HG03280 (cell line): Measurements from ENCODE around the gene NPLOC4.
A peak's percentile ranks its signal among the peaks of the same experiment; 100 is the strongest.

Experiments
- ATAC-seq: cut with Tn5 transposase; IDR thresholded peaks from one replicate; pipeline ENCODE4 v1.9.1; 2021; ENCODE audit warnings: mild to moderate bottlenecking, moderate library complexity; ENCODE audit not compliant: unreplicated experiment

The NPLOC4 gene

DNA sequence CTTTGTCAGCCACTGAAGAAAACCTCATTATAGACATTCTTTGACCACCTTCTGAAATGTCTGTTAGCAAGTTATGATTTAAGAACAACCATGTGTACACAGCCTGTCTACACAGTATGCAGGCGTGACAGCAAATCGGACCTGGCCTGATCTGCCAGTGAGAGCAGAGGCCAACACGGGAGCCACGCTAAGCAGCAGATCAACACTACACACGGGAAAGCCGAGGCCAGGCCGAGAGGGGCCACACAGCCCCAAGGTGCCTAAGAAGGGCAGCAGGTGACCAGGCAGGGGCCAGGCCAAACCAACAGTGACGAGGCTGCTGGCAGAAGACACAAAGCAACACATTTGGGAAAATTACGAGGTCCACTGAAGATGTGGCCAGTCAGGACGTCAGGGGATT, 68.5 kb downstream of the NPLOC4 start:
- ATAC-seq, result no peak

DNA sequence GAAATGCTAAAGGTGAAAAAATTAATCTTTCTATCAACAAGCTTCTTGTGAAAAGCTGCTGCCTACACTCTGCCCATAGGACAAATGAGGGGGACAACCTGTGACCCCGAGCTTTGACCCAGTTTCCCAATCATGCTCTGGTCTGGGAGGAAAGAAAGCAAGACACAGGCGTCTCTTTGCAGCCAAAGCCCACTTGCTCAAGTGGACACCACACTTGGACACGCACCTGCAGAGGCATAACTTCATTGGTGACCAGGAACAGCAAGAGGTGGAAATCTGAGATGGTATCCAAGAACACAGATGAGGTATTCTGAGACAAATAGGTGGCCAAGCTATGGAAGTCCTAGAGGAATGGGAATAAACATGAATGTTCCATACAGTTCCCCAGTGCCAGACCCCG, 69.7 kb downstream of the NPLOC4 start:
- no peak for ATAC-seq

DNA sequence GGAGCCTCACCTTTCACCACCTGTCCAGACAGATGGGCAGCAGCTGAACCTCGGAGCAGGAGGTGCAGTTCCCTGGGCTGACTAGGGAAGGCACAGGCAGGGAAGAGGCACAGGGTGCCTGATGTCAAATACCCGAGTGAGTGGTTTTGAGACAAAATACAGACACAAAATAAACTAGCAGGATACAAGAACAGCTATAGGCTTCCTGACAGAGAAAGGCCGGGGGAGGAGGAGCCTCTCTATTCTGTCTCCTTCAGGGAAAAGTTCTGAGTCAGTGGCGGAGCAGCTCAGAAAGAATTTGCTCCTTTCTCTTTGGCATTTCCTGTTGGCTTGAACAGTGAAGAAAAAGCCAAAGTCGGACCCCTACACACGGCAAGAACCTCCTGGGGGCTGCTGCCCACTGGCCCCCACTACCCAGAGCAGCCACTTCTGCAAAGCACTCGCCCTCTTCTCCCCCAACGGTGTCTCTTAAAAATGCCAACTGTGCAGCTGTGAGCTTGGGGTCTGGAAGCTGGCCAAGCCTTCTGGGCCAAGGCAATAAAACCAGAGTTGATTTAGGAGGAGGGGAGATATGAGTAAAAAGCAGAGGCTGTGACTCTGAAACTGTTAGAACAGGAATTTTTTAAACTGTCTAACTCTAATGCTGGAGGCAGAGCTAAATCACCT, 70.3 kb downstream of the NPLOC4 start:
- ATAC-seq, result no peak

DNA sequence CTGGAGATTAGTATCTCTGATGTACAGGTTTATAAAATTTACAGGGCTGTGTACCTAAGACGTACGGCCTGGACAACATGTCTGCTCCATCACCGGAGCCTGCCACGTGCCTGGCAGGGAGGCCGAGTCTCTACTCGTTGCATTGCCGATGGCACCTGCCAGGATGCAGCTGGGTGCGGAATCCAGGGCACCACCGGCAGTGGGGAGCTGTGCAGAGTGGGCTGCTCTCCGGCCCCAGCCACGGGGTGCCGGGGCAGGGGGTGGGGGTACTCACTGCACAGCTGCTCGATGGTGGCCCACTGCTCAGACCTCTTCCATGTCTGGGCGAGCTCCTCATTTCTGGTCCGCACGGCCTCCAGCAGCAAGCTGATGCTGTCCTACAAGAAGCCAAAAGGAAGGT, 71.7 kb downstream of the NPLOC4 start:
- no peak for ATAC-seq

DNA sequence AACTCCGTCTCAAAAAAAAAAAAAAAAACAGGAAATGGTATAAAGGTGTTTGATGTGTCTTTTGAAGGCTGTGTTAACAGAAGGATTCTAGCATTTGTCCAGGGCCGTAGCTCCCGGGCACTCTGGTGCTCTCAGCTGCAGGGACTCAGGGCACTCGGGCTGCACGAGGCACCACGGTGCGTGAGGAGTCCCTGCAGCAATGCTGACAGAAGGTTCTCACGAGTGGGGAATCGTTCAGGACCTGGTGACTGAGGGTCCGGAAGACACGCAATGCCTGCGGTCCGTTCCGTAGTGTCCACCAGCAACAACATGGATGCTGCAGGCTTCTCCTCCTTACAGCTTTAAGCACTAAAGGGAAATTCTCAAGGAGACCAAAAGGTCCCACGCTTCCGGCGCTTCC, 72.1 kb downstream of the NPLOC4 start:
- no peak for ATAC-seq

DNA sequence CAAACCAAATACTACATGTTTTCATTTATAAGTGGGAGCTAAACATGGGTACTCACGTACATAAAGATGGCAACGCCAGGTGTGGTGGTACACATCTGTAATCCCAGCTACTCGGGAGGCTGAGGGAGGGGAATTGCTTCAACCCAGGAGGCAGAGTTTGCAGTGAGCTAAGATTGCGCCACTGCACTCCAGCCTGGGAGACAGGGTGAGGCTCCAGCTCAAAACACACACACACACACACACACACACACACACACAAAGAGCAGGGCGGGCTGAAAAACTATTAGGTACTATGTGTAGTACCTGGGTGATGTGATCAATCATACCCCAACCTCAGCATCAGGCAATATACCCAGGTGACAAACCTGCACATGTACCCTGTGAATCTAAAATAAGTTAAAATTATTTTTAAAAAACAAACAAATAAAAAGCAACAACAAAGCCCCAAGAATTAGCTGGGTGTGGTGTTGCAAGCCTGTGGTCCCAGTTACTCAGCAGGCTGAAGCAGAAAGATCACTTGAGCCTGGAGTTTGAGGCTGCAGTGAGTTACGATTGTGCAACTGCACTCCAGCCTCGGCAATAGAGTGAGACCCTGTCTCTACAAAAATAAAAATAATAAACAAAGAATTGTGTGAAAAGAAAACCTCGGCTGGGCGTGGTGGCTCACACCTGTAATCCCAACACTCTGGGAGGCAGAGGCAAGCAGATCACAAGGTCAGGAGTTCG, 72.9 kb downstream of the NPLOC4 start:
- no peak for ATAC-seq

DNA sequence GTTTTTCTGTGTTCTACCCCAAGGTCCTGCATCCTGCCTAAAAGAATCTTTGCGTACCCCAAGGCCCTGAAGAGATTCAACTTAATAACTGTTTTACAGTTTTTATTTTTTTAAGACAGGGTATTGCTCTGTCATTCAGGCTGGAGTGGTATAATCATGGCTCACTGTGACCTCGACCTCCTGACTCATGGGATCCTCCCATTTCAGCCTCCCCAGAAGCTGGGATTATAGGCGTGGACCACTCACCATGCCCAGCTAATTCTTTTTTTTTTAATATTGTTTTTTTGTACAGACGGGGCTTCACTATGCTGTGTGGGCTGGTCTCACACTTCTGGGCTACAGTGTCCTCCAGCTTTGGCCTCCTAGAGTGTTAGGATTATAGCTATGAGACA, 75.4 kb downstream of the NPLOC4 start:
- ATAC-seq, result no peak

DNA sequence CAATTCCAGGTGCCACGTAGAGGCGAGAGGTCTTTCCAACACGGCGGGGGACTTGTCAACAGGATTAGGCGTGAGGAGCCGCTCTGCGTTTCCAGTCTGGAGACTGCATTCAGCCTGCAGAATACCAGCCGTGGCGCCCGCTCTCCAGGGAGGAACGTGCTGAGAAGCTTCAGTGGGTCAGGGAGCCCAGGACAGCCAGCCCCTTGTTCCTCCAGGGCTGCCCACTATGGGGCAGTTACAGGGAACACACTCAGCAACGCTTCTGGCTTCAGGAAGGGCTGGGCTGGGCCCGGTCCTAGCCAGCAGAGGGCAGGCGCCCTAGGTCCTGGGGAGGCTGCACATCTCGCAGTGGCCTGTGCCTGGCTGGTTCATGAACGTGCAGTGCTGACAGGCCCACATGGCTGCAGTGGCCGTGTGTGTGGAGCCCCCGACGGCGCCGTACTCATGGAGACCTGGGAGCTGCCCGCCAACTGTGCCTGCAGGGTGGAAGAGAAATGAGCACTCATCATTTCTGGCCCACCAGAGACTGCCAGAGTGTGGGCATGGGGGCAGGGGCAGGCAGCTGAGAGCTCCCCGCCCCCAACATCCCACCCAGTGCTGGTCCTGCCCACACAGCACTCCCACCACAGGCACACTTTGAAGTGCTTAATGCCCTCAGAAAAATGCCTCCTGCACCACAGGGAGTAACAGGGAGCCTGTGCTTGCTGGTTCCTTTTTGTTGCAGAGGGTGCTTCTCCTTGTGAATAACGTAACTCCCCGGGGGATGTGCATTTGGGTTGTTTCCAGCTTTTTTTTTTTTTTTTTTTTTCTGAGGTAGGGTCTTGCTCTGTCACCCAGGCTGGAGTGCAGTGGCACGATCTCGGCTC, 77.7 kb downstream of the NPLOC4 start:
- no peak for ATAC-seq

DNA sequence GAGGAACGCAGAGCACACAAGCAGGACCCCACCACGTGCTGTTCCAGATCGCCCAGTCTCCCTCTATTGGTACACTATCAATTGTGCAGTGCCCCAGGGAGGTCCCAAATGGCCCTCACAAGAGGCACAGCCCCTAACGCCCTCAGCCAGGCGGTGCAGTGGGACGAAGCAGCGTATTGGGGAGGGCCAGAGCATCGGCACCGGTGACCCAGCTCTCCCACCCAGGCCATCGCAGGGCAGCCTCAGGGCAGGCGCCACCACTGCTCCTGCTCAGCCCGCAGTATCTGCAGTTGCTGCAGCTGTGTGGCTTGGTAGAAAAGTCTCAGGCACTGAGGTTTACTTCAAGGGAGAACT, 78.8 kb downstream of the NPLOC4 start:
- ATAC-seq, result no peak

DNA sequence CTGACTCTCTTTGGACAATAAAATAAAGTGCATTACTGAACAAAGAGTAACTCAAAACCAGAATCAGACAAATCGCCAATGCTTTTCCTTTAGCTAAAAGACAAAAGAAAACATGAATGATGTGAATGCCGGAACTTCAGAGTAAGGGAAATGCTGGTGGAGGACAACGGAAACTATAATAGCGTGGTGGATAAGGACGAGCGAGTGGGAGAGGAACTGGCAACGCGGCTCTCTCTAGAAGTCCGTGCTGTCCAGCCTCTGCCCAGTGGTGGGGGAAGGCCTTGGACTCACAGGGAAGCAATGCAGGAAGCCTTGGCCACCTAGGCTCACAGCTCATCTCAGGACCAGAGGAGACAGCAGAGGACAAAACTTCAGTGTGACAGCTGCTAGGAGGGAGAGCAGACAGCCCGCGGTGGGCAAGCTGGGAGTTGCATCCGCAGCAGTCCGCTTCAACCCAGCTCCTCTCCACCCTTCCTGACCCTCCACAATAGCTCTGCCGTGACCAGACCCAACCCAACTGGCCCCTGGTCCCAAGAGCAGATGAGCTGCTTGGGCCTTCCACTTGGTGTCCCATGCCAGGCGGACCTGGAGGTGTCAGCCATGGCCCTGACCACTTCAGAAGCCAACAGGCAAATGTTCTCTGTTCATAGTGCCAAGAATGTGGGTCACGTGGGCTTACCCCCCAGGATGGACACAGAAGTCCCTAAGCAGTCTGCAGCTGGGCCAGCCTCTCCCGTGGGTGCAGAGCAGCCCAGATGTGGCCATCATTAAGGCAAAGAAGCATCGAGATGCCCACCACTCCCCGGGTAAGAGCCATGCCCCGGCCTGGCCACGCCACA, 79.4 kb downstream of the NPLOC4 start:
- no peak for ATAC-seq

DNA sequence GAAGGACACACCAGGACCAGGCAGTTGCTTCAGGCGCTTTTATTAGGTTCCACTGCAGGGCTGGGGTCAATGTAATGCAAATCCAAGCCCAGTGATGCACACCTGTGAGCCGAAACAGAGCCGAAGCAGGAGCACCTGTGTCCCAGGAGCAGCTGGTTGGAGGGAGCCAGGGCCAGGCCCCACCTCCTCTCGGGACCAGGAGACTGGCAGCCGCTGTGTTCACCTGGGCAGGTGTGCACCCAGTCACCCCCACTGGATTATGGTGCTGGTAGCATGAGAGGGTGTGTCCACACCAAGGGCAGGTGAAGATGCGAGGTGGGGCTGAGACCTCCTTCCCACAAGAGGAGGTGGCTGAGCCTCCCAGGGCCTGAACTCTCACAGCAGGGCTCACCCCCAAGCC, 80.0 kb downstream of the NPLOC4 start:
- no peak for ATAC-seq

DNA sequence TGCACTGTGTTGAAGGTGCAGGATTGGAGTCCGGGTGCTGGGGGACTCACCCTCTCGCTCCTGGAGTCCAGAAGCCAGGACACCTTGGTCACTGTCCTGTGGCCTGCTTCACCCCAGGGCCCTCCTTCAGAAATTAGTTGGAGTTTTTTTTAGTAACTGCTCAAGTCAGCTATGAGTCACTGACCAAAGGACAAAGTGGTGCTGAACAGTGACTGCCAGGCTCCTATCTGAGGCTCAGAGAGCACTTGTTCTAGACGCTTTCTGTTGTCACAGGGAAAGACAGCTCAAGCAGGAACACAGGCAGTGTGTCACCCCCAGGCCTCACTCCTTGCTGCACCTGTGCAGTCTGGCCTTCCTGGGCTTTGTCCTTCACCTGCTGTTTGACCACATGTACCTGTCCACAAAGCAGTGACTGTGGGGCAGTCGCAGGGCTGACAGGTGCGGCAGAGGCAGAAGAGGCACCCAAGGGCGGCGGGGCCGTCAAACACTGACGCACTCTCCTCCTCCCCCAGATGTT, 80.7 kb downstream of the NPLOC4 start:
- no peak for ATAC-seq

DNA sequence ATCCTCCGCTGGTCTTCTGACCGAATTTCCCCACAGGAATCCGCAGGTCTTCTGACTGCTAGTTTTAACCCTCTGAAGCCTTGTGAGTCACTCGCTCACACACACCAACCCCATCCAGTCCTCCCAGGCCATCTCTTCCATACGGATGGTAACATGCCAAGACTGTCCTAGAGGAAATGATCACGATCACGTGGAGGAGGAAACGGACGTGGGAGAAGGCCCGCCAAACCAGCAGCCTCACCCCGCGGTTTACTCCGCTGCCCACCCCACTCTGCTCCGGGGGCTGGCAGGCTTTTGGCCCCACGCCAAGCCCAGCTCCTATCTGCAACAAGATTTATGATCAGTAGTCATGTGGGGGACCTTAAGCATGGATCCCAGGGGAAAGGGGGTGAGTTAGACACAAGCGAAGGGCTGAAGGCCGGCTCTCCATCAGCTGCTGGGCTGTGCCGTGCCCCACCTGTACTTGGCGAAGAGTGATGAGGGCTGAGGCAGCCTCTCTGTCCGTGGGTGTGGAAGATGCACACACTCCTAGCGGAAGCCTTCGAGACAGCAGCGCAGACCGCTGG, 83.2 kb downstream of the NPLOC4 start:
- no peak for ATAC-seq

DNA sequence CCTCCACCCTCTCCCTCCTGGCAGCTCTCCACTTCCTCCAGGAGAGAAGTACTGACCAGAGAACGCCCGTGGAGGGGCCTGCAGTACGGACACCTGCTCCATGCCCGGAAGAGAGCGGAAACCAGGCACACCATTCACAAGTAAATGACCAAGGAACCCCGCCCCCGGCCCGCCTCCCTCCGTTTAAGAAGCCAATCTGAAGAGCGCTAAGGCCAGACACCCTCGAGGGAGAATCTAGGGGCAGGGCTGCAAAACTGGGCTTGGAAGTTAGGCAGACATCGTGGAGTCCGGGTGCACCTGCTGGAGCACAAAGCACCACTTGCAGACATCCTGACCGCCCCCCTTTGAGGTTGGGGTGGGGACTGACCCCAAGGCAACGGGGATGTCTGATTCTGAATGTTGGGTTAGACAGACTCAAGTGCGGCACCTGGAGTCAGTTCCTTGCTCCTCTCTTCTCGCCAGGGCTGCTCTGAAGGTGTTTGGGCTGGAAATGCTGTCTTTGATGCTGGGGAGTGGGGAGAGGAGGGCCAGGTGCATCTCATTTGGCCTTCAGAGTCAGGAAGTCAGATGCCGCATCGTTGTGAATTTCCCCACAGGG, 83.8 kb downstream of the NPLOC4 start:
- ATAC-seq, result peak; percentile 36

DNA sequence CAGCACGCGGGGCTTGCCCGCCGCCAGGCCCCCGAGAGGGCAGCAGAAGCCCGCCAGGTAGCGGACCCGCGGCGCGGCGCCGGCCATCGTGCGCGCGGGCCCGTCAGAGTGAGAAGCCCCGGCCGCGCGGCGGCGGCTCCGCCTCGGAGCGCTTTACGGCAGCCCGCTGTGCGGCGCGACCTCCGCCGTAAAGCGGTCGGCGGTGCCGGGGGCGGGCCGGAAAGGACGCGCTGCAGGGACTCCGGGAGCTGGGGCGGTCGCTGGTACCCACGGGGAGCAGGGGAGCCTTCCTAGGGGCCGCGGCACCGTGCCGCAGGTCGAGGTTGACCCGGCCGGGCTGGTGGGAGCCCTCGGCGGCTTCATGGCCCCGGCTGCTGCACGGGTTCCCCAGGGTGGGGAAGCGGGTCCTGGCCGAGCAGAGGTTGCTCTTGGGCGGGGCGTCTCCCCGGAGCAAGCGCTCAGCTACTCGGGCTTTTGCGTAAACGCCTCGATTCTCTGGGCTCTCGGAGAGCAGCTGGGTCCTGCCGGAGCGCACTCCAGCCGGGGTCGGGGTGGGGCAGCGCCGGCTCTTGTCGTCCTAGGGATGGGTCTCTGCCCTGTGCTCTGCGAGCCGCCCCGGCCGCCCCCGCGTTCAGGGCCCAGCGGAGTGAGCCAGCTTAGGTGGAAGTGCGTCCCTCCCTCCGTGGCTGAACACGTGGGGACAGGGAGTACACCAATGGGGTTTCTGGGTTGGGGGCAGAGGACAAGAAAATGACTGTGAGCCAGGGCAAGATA, 84.5 kb downstream of the NPLOC4 start, which contains the start of gene FAAP100:
Gene FAAP100, minus strand, starts transcription at position 110 of the 774 bp plus-strand sequence. Its CDS starts 23 bp downstream, at position 87.
- peak; percentile 49 for ATAC-seq

DNA sequence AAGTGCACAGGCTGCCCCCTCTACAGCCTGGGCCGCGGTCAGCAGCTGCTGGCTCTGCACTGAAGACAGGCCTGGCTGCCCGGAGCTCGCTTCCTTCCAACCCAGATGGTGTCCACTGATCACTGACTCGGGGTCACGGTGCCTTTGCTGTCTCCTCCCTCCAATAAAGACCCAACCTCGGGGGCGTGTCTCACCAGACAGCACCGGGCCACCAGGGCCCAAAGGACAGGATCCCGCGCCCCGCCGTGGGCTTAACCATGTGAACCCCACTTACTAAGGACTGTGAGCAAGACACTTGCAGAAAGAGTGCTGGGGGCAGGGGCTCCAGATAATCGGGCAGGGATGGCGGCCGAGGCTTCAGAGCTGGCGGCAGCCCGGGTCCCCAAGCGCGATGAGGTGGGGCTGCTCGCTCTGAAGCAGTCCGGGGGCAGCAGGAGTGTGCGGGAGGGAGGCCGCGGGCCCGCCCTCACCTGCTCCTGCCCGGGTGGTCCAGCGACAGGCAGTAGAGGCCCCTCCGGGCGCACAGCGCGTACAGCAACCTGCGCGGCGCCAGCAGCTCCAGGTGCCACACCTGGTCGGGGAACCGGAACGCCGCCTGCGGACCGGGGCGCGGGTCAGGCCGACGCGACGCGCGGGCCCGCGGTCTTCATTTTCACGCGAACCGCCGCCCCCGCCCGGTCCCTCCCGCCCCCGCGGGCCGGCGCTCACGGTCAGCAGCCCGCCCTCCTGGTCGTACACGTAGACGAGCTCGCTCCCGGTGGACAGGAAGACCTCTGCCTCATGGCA, 85.3 kb downstream of the NPLOC4 start:
- peak; percentile 15 for ATAC-seq

DNA sequence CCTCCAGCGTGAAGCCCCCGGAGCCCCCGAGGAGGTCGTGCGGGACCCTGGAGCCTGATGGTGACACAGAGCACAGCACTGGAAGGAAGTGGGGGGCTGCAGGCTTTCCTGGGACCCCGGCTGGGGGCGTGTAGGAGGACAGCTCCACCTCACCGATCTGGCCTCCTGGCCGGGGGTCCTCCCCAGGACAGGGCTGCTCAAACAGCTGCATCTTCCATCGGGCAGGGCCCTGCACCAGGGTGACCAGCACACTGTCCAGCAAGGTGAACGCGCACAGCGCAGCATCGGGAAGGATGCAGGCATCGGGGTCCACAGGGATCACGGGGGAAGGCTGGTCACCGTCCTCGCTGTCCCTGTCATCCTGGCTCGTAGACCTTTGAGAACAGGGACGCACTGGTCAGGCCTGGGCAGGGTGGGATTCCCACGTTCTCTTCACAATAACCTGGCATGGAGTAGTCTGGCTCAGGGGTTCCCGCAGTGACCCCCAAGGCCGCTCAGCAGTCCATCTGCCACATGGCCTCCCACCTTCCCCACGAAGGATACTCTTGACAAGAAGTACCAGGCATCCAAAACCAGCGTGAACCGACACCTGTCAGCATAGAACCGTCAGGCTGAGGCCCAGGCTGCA, 86.0 kb downstream of the NPLOC4 start:
- ATAC-seq, result no peak

DNA sequence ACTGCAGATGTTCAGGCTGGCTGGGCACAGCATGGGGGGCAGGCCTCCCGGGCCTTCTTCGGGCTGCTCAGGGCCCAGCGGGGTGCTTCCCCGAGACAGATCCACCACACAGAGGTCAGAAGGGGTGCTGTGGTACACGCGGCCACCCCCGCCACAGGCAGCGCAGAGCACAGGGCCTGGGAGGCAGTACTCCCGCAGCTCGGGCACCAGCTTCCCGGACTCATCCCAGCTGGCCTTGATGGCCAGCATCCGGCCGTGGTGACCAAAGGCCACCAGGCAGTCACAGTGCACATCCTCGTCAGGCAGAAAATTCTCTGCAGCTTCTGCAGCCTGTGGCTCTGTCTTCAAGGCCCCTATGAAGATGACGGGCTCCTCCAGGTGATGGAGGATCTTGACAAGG, 86.6 kb downstream of the NPLOC4 start:
- ATAC-seq, result no peak
